ENCODE data around the gene OR6S1. TPM values are rescaled to one million over a fixed set of nuclear protein-coding genes. Genes with fewer than 3 reads are reported as not detected.
"Not testable (repeated sequence)": the region's sequence is repeated elsewhere in the genome, so short reads cannot be mapped to it uniquely, and the experiment has no call there.

OR6S1 gene
- total RNA-seq, 1 donor from 2014 or later: not detected

- Histone ChIP-seq H3K27ac (no peak overlapping the region), H3K27me3 (peaks cover 16% of the 10 kb centered on the region), H3K36me3 (no peaks in the 10 kb centered on the region), H3K9me3 (no peaks in the 10 kb centered on the region), H3K4me1 (peaks cover 14% of the 10 kb centered on the region), H3K4me3 (no peak overlapping the region)
- intact Hi-C loops (cut with DNase I): no loop called here
- ATAC-seq (no peak), DNase-seq (peak; percentile 50)
- no peak for TF ChIP-seq CTCF (IDR thresholded peaks at IDR 0.05)
Observed at GRCh38 chr14:20622816-20623291, 18.6 kb downstream of the OR6S1 start.

DNA sequence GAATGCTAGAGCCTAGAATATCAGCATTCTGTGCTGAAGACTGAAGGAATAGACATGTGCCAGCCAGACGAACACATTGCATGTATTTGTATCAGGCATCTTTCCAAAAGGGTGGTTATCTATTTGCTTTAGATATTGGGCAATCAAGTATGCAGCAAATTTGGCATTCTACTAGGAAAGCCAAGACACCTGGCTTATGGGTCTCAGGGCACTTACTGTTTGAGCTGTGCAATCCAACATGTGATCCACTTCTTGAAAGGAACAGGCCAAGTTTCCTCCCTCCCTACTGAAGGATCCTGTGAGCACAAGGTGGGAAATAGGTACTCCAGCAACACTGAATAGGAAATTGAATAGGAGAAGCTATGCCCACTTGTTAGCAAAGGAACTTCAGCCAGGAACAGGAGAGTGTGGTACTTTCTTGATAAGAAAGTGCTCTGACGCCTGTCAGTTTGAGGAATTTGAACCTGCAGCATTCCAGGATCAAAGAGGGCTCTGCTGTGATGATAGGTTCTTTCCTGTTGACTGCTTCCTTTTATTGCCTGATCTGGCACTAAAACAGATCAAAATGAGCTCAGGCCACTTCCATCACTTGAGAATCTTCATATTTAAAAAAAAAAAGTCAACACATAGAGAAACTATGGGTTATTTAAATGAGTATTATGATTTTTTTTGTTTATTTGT lies 20.6 kb downstream of the OR6S1 start:
- Histone ChIP-seq H3K9me3 (no peaks in the 10 kb centered on the region), H3K4me1 (peaks cover 14% of the 10 kb centered on the region), H3K36me3 (no peaks in the 10 kb centered on the region), H3K27ac (no peak overlapping the region), H3K4me3 (no peak overlapping the region), H3K27me3 (no peaks in the 10 kb centered on the region)
- no peak for TF ChIP-seq CTCF (IDR thresholded peaks at IDR 0.05)
- ATAC-seq: peak; percentile 86
- no peak for DNase-seq
- intact Hi-C loops (cut with DNase I): no loop called here

- ATAC-seq, H3K27ac ChIP-seq, H3K36me3 ChIP-seq, H3K9me3 ChIP-seq, DNase-seq, H3K27me3 ChIP-seq, H3K4me3 ChIP-seq: not testable (repeated sequence)
- peaks cover 11% of the 10 kb centered on the region for H3K4me1 ChIP-seq
- intact Hi-C loops (cut with DNase I): loop anchor here (10.0 kb wide), 1 partner anchor 65 kb away; the partner anchor contains the start of genes ANG and RNASE4
Observed at GRCh38 chr14:20619688-20620087, 21.8 kb downstream of the OR6S1 start.

- H3K27me3 ChIP-seq: no peaks in the 10 kb centered on the region
- ATAC-seq (no peak), DNase-seq (no peak)
- H3K36me3 ChIP-seq: no peaks in the 10 kb centered on the region
- no peaks in the 10 kb centered on the region for H3K9me3 ChIP-seq
- no peak overlapping the region for H3K4me3 ChIP-seq
- intact Hi-C loops (cut with DNase I): loop anchor here (10.0 kb wide), 1 partner anchor 66 kb away; the partner anchor contains the start of genes ANG and RNASE4
- no peak overlapping the region for H3K27ac ChIP-seq
- no peak for TF ChIP-seq CTCF (IDR thresholded peaks at IDR 0.05)
- peaks cover 4% of the 10 kb centered on the region for H3K4me1 ChIP-seq
Observed at GRCh38 chr14:20618271-20618749, 23.2 kb downstream of the OR6S1 start.

GRCh38 chr14:20617138-20618003 lies 24.1 kb downstream of the OR6S1 start:
- Histone ChIP-seq H3K36me3 (no peaks in the 10 kb centered on the region), H3K27ac (no peak overlapping the region), H3K4me1 (peaks cover 6% of the 10 kb centered on the region), H3K9me3 (no peaks in the 10 kb centered on the region), H3K4me3 (no peak overlapping the region), H3K27me3 (no peaks in the 10 kb centered on the region)
- intact Hi-C loops (cut with DNase I): loop anchor here (10.0 kb wide), 1 partner anchor 67 kb away; the partner anchor contains the start of genes ANG and RNASE4
- DNase-seq (no peak), ATAC-seq (no peak)
- no peak for TF ChIP-seq CTCF (IDR thresholded peaks at IDR 0.05)

Measured in upper lobe of right lung (tissue), 1 donor.